Smooth muscle cell (in vitro differentiated cells): ENCODE results near the gene NAT14. TPM values are rescaled to one million over a fixed set of nuclear protein-coding genes. Genes with fewer than 3 reads are reported as not detected.

Source experiments
- DNase-seq: peaks from one replicate; lab custom pipeline; 2025; ENCODE audit not compliant: unreplicated experiment; lab: John Stamatoyannopoulos, UW
- H2AFZ ChIP-seq: fragments of 200-600 bp; sonication (generic); 2 replicates; pipeline ENCODE4 v1.6.0; 2016; ENCODE audit warnings: antibody characterized with exemption, low read depth, mild to moderate bottlenecking
- H3F3A ChIP-seq: fragments of 200-600 bp; sonication (generic); 2 replicates; pipeline ENCODE4 v1.6.0; 2017; ENCODE audit warnings: antibody characterized with exemption, low read depth
- H3K27ac ChIP-seq: fragments of 200-600 bp; sonication (generic); 2 replicates; pipeline ENCODE4 v1.5.1; 2016; ENCODE audit warnings: low read depth, mild to moderate bottlenecking
- H3K27me3 ChIP-seq: fragments of 200-600 bp; sonication (generic); 2 replicates; pipeline ENCODE4 v1.6.1; 2016; ENCODE audit warnings: low read depth, mild to moderate bottlenecking
- H3K36me3 ChIP-seq: fragments of 200-600 bp; sonication (generic); 2 replicates; pipeline ENCODE4 v1.5.1; 2016; ENCODE audit warnings: low read depth
- H3K4me1 ChIP-seq: fragments of 200-600 bp; sonication (generic); 2 replicates; pipeline ENCODE4 v1.5.1; 2016; ENCODE audit warnings: low read depth
- H3K4me2 ChIP-seq: fragments of 200-600 bp; sonication (generic); 2 replicates; pipeline ENCODE4 v1.6.0; 2016; ENCODE audit warnings: mild to moderate bottlenecking
- H3K4me3 ChIP-seq: fragments of 200-600 bp; sonication (generic); 2 replicates; pipeline ENCODE4 v1.5.1; 2016; ENCODE audit warnings: mild to moderate bottlenecking
- H3K79me2 ChIP-seq: fragments of 200-600 bp; sonication (generic); 2 replicates; pipeline ENCODE4 v1.6.0; 2016; ENCODE audit warnings: low read depth, mild to moderate bottlenecking
- H3K9ac ChIP-seq: fragments of 200-600 bp; sonication (generic); 2 replicates; pipeline ENCODE4 v1.6.0; 2016; ENCODE audit warnings: low read depth
- H3K9me3 ChIP-seq: fragments of 200-600 bp; sonication (generic); replicated peaks from 2 replicates; pipeline ENCODE4 v1.5.1; 2016; ENCODE audit warnings: low read depth
- H4K20me1 ChIP-seq: fragments of 200-600 bp; sonication (generic); 2 replicates; pipeline ENCODE4 v1.6.0; 2016; ENCODE audit warnings: low read depth
- WGBS: methylation state at CpG from one replicate; pipeline ENCODE4 v1.1.7; 2016; ENCODE audit warnings: low lambda C conversion rate; 5-methylcytosine and 5-hydroxymethylcytosine counted together
- polyA plus RNA-seq: library from polyadenylated mRNA; unstranded; fragments of >200 nt; fragmentation: Nextera tagmentation; extraction: Ambion mirVana; gene quantifications from 2 replicates; pipeline ENCODE4 v1.2.1, GENCODE V29; 2016
- total RNA-seq: library from RNA; depleted of rRNA; stranded (reverse); fragments of >200 nt; gene quantifications from 2 replicates; pipeline ENCODE4 v1.2.3, GENCODE V29; 2014
- TF ChIP-seq, protein P1 (sequence below): fragments of 200-600 bp; sonication (generic); IDR thresholded peaks from 2 replicates; pipeline ENCODE4 v1.5.1; 2017; ENCODE audit warnings: borderline replicate concordance, mild to moderate bottlenecking, antibody characterized with exemption; ENCODE audit not compliant: insufficient read depth, poor library complexity, severe bottlenecking

Gene NAT14
- total and polyA plus RNA-seq, 2 experiments from 2014 or later, result 14.3 to 67.5 TPM

DNA sequence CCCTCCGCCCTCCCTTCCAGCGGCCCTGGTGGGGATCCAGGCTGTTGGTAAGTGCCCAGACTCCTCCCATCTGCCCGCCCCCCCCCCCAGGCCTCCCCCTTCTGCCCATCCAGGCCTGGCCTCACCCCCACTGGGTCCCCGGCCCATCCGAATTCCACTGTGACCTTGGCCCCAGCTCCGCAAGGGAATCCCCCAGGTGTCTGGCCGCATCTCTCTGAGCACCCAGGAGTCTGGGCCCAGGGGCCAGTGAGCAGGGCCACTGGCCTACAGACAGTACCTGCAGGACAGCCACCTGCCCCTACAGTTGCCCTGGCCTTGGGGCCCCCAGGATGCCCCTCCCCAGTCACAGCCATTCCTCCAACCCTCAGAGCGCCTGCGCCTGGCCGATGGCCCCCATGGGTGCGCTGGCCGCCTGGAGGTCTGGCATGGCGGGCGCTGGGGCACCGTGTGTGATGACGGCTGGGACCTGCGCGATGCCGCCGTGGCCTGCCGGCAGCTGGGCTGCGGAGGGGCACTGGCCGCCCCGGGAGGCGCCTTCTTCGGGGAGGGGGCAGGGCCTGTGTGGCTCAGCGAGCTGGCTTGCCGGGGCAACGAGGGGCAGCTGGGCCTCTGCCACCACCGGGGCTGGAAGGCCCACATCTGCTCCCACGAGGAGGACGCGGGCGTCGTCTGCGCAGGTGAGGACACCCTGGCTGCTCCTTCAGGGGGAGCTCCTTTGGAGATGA, 4.2 kb downstream of the NAT14 start:
- H3K4me2 ChIP-seq, result peak overlapping the region; percentile 99
- WGBS, result 86% methylated on average over 28 of the region's 36 CpGs

DNA sequence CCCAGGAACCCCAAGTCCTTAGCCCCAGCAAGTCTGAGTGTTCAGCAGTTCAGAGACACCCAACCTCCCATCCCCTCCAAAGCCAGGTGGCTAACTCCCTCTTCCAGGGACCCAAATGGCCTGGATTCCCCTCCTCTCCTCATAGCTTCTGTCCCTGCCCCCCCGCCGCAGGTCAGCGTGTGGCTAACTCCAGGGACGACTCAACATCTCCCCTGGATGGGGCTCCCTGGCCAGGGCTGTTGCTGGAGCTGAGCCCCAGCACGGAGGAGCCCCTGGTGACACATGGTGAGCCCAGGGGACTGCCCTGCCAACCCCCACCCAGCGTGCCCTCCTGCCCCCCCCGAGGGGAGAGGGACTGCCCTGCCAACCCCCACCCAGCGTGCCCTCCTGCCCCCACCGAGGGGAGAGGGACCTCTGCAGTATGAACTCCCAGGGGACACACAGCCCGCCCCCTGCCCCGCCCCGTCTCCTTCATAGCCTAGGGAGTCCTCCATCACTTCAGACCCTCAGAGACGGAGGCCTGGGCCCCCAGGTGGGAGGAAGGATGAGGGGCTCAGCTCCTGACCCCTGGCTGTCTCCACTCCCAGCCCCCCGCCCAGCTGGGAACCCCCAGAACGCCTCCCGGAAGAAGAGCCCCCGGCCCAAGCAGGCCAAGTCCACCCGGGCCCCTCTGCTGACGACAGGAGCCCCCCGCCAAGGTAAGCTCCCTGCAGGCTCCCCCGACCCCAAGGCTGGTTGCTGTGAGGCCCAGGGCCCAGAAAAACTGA, 4.9 kb downstream of the NAT14 start:
- no peak overlapping the region for H3K4me3 ChIP-seq
- 94% methylated on average over 14 of the region's 21 CpGs for WGBS
- H3K4me1 ChIP-seq, result peaks cover 32% of the 10 kb centered on the region
- no peak overlapping the region for H3K27ac ChIP-seq
- H3K9ac ChIP-seq, result no peak overlapping the region
- H4K20me1 ChIP-seq, result no peaks in the 10 kb centered on the region
- H3K79me2 ChIP-seq, result peaks cover 7% of the 10 kb centered on the region
- H3K9me3 ChIP-seq, result no peaks in the 10 kb centered on the region
- TF ChIP-seq, protein P1, sequence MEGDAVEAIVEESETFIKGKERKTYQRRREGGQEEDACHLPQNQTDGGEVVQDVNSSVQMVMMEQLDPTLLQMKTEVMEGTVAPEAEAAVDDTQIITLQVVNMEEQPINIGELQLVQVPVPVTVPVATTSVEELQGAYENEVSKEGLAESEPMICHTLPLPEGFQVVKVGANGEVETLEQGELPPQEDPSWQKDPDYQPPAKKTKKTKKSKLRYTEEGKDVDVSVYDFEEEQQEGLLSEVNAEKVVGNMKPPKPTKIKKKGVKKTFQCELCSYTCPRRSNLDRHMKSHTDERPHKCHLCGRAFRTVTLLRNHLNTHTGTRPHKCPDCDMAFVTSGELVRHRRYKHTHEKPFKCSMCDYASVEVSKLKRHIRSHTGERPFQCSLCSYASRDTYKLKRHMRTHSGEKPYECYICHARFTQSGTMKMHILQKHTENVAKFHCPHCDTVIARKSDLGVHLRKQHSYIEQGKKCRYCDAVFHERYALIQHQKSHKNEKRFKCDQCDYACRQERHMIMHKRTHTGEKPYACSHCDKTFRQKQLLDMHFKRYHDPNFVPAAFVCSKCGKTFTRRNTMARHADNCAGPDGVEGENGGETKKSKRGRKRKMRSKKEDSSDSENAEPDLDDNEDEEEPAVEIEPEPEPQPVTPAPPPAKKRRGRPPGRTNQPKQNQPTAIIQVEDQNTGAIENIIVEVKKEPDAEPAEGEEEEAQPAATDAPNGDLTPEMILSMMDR, result no peak
- no peaks in the 10 kb centered on the region for H3K27me3 ChIP-seq
- no peak for DNase-seq
- no peak overlapping the region for H3K4me2 ChIP-seq
- peaks cover 12% of the 10 kb centered on the region for H3F3A ChIP-seq
- H2AFZ ChIP-seq, result no peak overlapping the region
- no peaks in the 10 kb centered on the region for H3K36me3 ChIP-seq

More for the DNA sequence above, 4.2 kb downstream of the NAT14 start:
- H3K4me3 ChIP-seq, result no peak overlapping the region
- H3K79me2 ChIP-seq, result peaks cover 7% of the 10 kb centered on the region
- H4K20me1 ChIP-seq, result no peaks in the 10 kb centered on the region
- no peak overlapping the region for H3K9ac ChIP-seq
- no peaks in the 10 kb centered on the region for H3K36me3 ChIP-seq
- DNase-seq, result no peak
- no peak overlapping the region for H3K27ac ChIP-seq
- no peaks in the 10 kb centered on the region for H3K27me3 ChIP-seq
- no peak overlapping the region for H2AFZ ChIP-seq
- no peaks in the 10 kb centered on the region for H3K9me3 ChIP-seq
- H3K4me1 ChIP-seq, result peaks cover 32% of the 10 kb centered on the region
- H3F3A ChIP-seq, result peaks cover 12% of the 10 kb centered on the region
- TF ChIP-seq, protein P1, result no peak

DNA sequence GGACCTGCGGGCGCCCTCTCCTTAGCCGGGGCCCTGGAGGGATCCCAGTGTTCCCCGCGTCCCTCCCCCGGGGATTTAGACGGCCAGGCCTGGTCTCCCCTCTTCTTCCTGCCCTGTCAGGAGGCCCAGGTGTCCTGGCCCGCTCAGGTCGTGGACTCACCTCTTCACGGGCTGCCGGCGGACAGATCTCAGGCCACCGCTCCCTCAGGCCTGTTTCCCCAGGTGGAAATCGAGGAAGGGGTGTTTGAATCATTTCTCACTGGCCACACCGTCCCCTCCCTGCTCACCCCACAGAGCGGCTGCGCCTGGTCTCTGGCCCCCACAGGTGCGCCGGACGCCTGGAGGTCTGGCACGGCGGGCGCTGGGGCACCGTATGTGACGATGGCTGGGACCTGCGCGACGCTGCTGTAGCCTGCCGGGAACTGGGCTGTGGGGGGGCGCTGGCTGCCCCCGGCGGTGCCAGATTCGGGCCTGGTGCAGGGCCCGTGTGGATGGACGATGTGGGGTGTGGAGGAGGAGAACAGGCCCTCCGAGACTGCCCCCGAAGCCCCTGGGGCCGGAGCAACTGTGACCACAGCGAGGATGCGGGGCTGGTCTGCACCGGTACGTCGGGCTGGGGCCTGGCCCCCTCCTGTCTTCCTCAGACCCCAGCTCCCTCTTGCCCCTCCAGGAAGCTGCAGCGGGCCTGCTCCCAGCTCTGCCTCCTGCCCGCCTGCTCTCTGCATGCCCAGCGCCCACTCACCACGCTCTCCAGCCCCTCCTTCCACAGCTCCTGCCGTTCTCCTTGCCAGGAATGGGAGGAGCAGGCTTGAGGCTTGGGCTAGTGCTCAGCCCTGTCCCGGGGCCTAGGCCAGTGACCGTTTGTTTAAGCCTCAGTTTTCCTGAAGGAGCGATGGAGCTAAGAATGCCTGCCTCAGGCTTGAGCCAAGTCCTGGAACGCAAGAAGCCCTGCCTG, 5.8 kb downstream of the NAT14 start:
- H3K36me3 ChIP-seq, result no peaks in the 10 kb centered on the region
- WGBS, result 91% methylated on average over 52 of the region's 52 CpGs
- no peaks in the 10 kb centered on the region for H3K27me3 ChIP-seq
- no peaks in the 10 kb centered on the region for H3K9me3 ChIP-seq
- TF ChIP-seq, protein P1, result no peak
- H4K20me1 ChIP-seq, result no peaks in the 10 kb centered on the region
- H3K4me2 ChIP-seq, result no peak overlapping the region
- H3F3A ChIP-seq, result peaks cover 5% of the 10 kb centered on the region
- H3K79me2 ChIP-seq, result no peaks in the 10 kb centered on the region
- no peak overlapping the region for H2AFZ ChIP-seq
- no peak overlapping the region for H3K4me3 ChIP-seq
- no peak for DNase-seq
- H3K4me1 ChIP-seq, result peaks cover 27% of the 10 kb centered on the region
- no peak overlapping the region for H3K9ac ChIP-seq
- no peak overlapping the region for H3K27ac ChIP-seq
